ENCODE data around the gene CLIC4. TPM values are rescaled to one million over a fixed set of nuclear protein-coding genes. Genes with fewer than 3 reads are reported as not detected.
A peak's percentile ranks its signal among the peaks of the same experiment; 100 is the strongest.

The CLIC4 gene
- total and polyA plus RNA-seq, 2 of the 8 experiments (the other 6 are each of a cell fraction or from before 2014, with no cell fraction given) = 77.5 to 293 TPM

DNA sequence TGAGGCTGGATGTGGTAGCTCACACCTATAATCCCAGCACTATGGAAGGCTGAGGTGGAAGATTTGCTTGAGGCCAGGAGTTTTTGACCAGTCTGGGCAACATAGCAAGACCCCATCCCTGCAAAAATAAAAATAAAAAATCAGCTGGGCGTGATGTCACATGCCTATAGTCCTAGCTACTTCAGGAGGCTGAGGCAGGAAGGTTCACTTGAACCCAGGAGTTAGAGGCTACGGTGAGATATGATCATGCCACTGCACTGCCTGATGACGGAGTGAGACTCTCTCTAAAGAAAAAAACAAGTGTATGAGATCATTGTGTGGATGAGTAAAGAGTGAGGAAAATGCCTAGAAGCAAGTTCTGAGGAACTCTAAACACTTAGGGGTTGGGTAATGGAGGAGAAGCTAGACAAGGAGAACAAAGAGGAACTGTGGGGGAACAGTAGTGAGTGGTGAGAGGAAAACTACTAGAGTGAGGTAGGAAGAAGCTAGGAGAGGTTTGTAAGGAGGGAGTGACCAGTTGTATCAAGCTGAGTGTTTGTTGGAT is 17.0 kb downstream of the CLIC4 start:
- Histone ChIP-seq H3K56ac (replicated peaks; ENCODE audit: insufficient read length, low read depth, low read length) (peak overlapping the region; percentile 17), H4K5ac (ENCODE audit: insufficient read length, low read depth, low read length) (no peak overlapping the region), H3K79me2 (ENCODE audit: control insufficient read depth in 1 of 2, insufficient read depth in 2 of 2, low read length in 2 of 2) (peaks cover 22 to 98% of the 10 kb centered on the region in 2 experiments), H3K4ac (replicated peaks; ENCODE audit: insufficient read length, low read depth, low read length) (no peak overlapping the region), H2AK5ac (ENCODE audit: low read depth, low read length) (no peak overlapping the region), H3K23me2 (ENCODE audit: low read depth, low read length) (no peaks in the 10 kb centered on the region), H3K9me3 (ENCODE audit: insufficient read depth in 2 of 2, low read depth in 1 of 2, low read length in 1 of 2) (no peaks in the 10 kb centered on the region), H3K9ac (replicated peaks in 1 of 4; ENCODE audit: extremely low read depth in 1 of 4, low read depth in 3 of 4, low read length in 3 of 4) (no peak overlapping the region), H3K27me3 (replicated peaks in 1 of 4; ENCODE audit: control insufficient read depth in 3 of 4, extremely low read depth in 1 of 4, insufficient read depth in 3 of 4, low read length in 3 of 4) (no peaks in the 10 kb centered on the region), H2BK15ac (ENCODE audit: low read length) (no peak overlapping the region), H2BK120ac (replicated peaks; ENCODE audit: low read depth, low read length) (no peak overlapping the region), H4K8ac (ENCODE audit: extremely low read depth, insufficient read depth, low read length) (no peak overlapping the region), H3K4me2 (ENCODE audit: insufficient read depth in 1 of 2, low read depth in 2 of 2, low read length in 2 of 2) (no peak overlapping the region), H4K20me1 (replicated peaks in 1 of 2; ENCODE audit: control insufficient read depth in 1 of 2, insufficient read depth in 2 of 2, low read length in 2 of 2) (peaks cover 17% of the 10 kb centered on the region in 2 experiments), H3K14ac (ENCODE audit: insufficient read length) (no peak overlapping the region), H3K23ac (ENCODE audit: insufficient read length) (no peak overlapping the region), H3K36me3 (ENCODE audit: control insufficient read depth in 2 of 4, insufficient read depth in 4 of 4, low read length in 3 of 4) (no peaks in the 10 kb centered on the region), H2AFZ (ENCODE audit: low read length) (no peak overlapping the region), H3K27ac (ENCODE audit: low read depth, low read length) (no peak overlapping the region), H2BK5ac (ENCODE audit: low read depth, low read length) (no peak overlapping the region), H3K79me1 (ENCODE audit: low read depth, low read length) (peaks cover 9% of the 10 kb centered on the region), H3K4me3 (ENCODE audit: extremely low read depth in 1 of 4, insufficient read depth in 2 of 4, low read depth in 3 of 4, low read length in 4 of 4) (no peak overlapping the region), H3K18ac (ENCODE audit: extremely low read depth, low read length) (no peak overlapping the region), H4K91ac (replicated peaks; ENCODE audit: insufficient read length, low read length) (no peak overlapping the region), H2BK12ac (ENCODE audit: low read depth, low read length) (no peak overlapping the region), H2BK20ac (ENCODE audit: low read length) (no peak overlapping the region), H3K4me1 (replicated peaks in 1 of 4; ENCODE audit: control insufficient read depth in 3 of 4, insufficient read depth in 4 of 4, low read length in 3 of 4) (peaks cover 0 to 7% (median 2%) of the 10 kb centered on the region in 4 experiments; a peak in 3 of 7 replicates)
- TF ChIP-seq SIN3A (conservative IDR thresholded peaks at IDR 0.05 in 1 of 2, IDR thresholded peaks at IDR 0.05 in 1 of 2; ENCODE audit: low read depth in 1 of 2, low read length in 2 of 2) (no peak), TBP (IDR thresholded peaks at IDR 0.05; ENCODE audit: low read depth, low read length) (no peak), YY1 (IDR thresholded peaks at IDR 0.05; ENCODE audit: low read depth, low read length) (no peak), EP300 (IDR thresholded peaks at IDR 0.05; ENCODE audit: borderline replicate concordance in 1 of 2, low read depth in 2 of 2, low read length in 2 of 2) (no peak)
- TF ChIP-seq, protein P1, sequence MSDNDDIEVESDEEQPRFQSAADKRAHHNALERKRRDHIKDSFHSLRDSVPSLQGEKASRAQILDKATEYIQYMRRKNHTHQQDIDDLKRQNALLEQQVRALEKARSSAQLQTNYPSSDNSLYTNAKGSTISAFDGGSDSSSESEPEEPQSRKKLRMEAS (IDR thresholded peaks at IDR 0.05) = no peak
- ChIA-PET CTCF (ENCODE audit: partially characterized antibody) (interaction anchor here (0.7 to 2.0 kb wide), 14 partner anchors 10 to 74 kb away, joined by 3 to 5 read pairs (median 4); partner anchors contain the start of gene CLIC4), POLR2A (ENCODE audit: partially characterized antibody) (interaction anchor here (1.0 to 5.0 kb wide), 4 partner anchors 10 to 16 kb away, joined by 4 to 37 read pairs (median 6); partner anchors contain the start of gene CLIC4)
- WGBS, 2 experiments (ENCODE audit: extremely low coverage in 1 of 2, insufficient coverage in 1 of 2, insufficient read length in 1 of 2, insufficient replicate concordance in 2 of 2, low coverage in 1 of 2, low lambda C conversion rate in 2 of 2, missing lambda C conversion rate in 1 of 2) = 94% methylated on average over 3 of the region's 3 CpGs; no CpG with 5 or more reads in 1 of the 2 experiments
- FAIRE-seq = no peak
- DNase-seq (ENCODE audit: low read depth in 1 of 2, low spot score in 2 of 2) = no peak
